MCF 10A (cell line): ENCODE results near the gene TRPC1. TPM values are rescaled to one million over a fixed set of nuclear protein-coding genes. Genes with fewer than 3 reads are reported as not detected.

Experiments
- BruUV-seq: library from RNA; stranded (reverse); fragments of 400-500 nt; replicated peaks from 2 replicates; lab custom pipeline; 2021; lab: Mats Ljungman, UMichigan
- CTCF ChIA-PET: fragments of 300-600 bp; sonication (Branson Sonifier 250); formaldehyde crosslinking; extraction: SDS; loops from one replicate; lab custom pipeline; 2021; ENCODE audit warnings: antibody characterized with exemption, inconsistent platforms; lab: Yijun Ruan, JAX
- POLR2A ChIA-PET: fragments of 300-600, 350-650 bp; sonication (Branson Sonifier 250); formaldehyde crosslinking; extraction: SDS; loops from one replicate; lab custom pipeline; 2020; ENCODE audit warnings: antibody characterized with exemption, inconsistent platforms; lab: Yijun Ruan, JAX
- DNase-seq: peaks from one replicate; pipeline ENCODE4 v3.0.0-alpha.2; 2018; ENCODE audit not compliant: unreplicated experiment
- H3K27ac Mint-ChIP-seq: one replicate; pipeline ENCODE4 v1.8.0; 2022; ENCODE audit warnings: mild to moderate bottlenecking, low read depth, mixed read lengths; ENCODE audit not compliant: unreplicated experiment
- H3K27me3 Mint-ChIP-seq: one replicate; pipeline ENCODE4 v1.8.0; 2022; ENCODE audit warnings: mixed read lengths; ENCODE audit not compliant: insufficient read depth, unreplicated experiment
- H3K36me3 Mint-ChIP-seq: one replicate; pipeline ENCODE4 v1.8.0; 2022; ENCODE audit warnings: mild to moderate bottlenecking, moderate library complexity, mixed read lengths; ENCODE audit not compliant: insufficient read depth, unreplicated experiment
- H3K4me1 Mint-ChIP-seq: one replicate; pipeline ENCODE4 v1.8.0; 2022; ENCODE audit warnings: mixed read lengths; ENCODE audit not compliant: insufficient read depth, unreplicated experiment
- H3K4me3 Mint-ChIP-seq: one replicate; pipeline ENCODE4 v1.8.0; 2022; ENCODE audit warnings: mild to moderate bottlenecking, moderate library complexity, mixed read lengths; ENCODE audit not compliant: unreplicated experiment
- H3K9me3 Mint-ChIP-seq: one replicate; pipeline ENCODE4 v1.8.0; 2022; ENCODE audit warnings: mixed read lengths; ENCODE audit not compliant: unreplicated experiment
- CTCF ChIP-seq: fragments of 200-600 bp; IDR thresholded peaks from one replicate; pipeline ENCODE4 v1.8.0; 2022; ENCODE audit warnings: antibody characterized with exemption, mild to moderate bottlenecking; ENCODE audit not compliant: unreplicated experiment
- intact Hi-C: fragments of 100-400 bp; cut with micrococcal nuclease; formaldehyde crosslinking; loops from 2 replicates; pipeline ENCODE4 v1.14.1; 2022
- total RNA-seq: library from RNA; stranded (reverse); gene quantifications from 2 replicates; pipeline ENCODE4 v1.2.3, GENCODE V29; 2022

TRPC1 gene
- total RNA-seq, 1 experiment from 2014 or later: 9.2 TPM

GRCh38 chr3:142782616-142783015 lies 58.8 kb downstream of the TRPC1 start:
- H3K36me3 Mint-ChIP-seq: no peaks in the 10 kb centered on the region
- CTCF ChIA-PET: no interaction called here
- no TSS peak for BruUV-seq
- no peak overlapping the region for H3K27ac Mint-ChIP-seq
- no peak for DNase-seq
- no peak for TF ChIP-seq CTCF
- H3K27me3 Mint-ChIP-seq: no peaks in the 10 kb centered on the region
- POLR2A ChIA-PET: interaction anchor here (0.7 kb wide), 1 partner anchor 15 kb away, joined by 3 read pairs; no protein-coding TSS in a partner anchor
- intact Hi-C loops: no loop called here
- no peaks in the 10 kb centered on the region for H3K4me1 Mint-ChIP-seq
- H3K4me3 Mint-ChIP-seq: no peak overlapping the region
- no peaks in the 10 kb centered on the region for H3K9me3 Mint-ChIP-seq

- Mint-ChIP-seq H3K4me3 (no peak overlapping the region), H3K27me3 (no peaks in the 10 kb centered on the region), H3K27ac (no peak overlapping the region), H3K4me1 (no peaks in the 10 kb centered on the region), H3K36me3 (no peaks in the 10 kb centered on the region), H3K9me3 (no peaks in the 10 kb centered on the region)
- intact Hi-C loops: no loop called here
- DNase-seq: no peak
- CTCF ChIA-PET: no interaction called here
- BruUV-seq: no TSS peak
- POLR2A ChIA-PET: no interaction called here
- no peak for TF ChIP-seq CTCF
Observed at GRCh38 chr3:142784228-142784627, 60.4 kb downstream of the TRPC1 start.

GRCh38 chr3:142785996-142786395 lies 62.2 kb downstream of the TRPC1 start:
- no peaks in the 10 kb centered on the region for H3K9me3 Mint-ChIP-seq
- H3K27me3 Mint-ChIP-seq: no peaks in the 10 kb centered on the region
- no peaks in the 10 kb centered on the region for H3K4me1 Mint-ChIP-seq
- no peak overlapping the region for H3K27ac Mint-ChIP-seq
- no peak for TF ChIP-seq CTCF
- no peak overlapping the region for H3K4me3 Mint-ChIP-seq
- ChIA-PET POLR2A (no interaction called here), CTCF (no interaction called here)
- intact Hi-C loops: no loop called here
- no peak for DNase-seq
- BruUV-seq: no TSS peak
- H3K36me3 Mint-ChIP-seq: no peaks in the 10 kb centered on the region

- Mint-ChIP-seq H3K27me3 (no peaks in the 10 kb centered on the region), H3K4me1 (no peaks in the 10 kb centered on the region), H3K27ac (no peak overlapping the region), H3K9me3 (no peaks in the 10 kb centered on the region), H3K36me3 (no peaks in the 10 kb centered on the region), H3K4me3 (no peak overlapping the region)
- no peak for DNase-seq
- intact Hi-C loops: no loop called here
- BruUV-seq: no TSS peak
- ChIA-PET CTCF (interaction anchor here (1.1 to 1.3 kb wide), 2 partner anchors 194 to 201 kb away, joined by 6 read pairs; no protein-coding TSS in a partner anchor), POLR2A (interaction anchor here (1.0 kb wide), 1 partner anchor 12 kb away, joined by 3 read pairs; no protein-coding TSS in a partner anchor)
- no peak for TF ChIP-seq CTCF
Observed at GRCh38 chr3:142787719-142788118, 63.9 kb downstream of the TRPC1 start.
